ENCODE results near the gene EIF4H.
"Not testable (repeated sequence)": the region's sequence is repeated elsewhere in the genome, so short reads cannot be mapped to it uniquely, and the experiment has no call there.

DNA sequence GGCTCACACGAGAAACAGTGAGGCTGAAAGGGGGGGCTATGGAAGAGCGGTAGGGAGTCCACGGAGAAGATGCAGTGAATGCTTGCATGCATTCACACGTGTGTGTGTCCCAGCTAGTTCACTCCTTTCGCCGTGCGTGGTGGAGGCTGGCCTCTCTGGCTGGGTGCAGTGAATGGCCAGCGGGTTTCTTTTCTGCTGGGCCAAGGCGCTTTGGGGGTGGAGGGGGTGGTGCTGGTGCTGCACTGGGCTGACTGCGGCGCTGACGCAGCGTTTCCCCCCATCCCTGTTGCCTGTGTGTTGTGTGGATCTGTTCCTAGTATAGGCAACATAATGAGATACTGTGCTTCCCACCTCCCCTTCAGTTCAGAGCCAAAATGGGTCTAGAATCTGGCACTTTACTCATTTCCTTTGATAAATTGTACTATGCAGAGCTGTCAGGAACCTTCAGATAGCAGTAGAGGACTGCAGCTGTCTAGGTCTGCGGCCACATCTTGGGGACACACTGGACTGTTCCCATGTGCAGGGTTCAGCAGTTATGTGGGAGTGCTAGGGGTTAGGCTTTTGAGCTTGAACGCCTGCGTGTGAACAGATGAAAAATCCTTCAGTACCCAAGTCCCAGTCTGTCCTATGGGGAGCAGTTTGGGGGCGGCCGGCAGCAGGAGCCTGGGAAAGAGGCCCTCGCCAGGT, 22.0 kb downstream of the EIF4H start:
- TF ChIP-seq POLR2A (IDR thresholded peaks at IDR 0.05; ENCODE audit: low read depth, low read length); POLR2AphosphoS5 (IDR thresholded peaks at IDR 0.05; ENCODE audit: low read depth, low read length); PAX5 (IDR thresholded peaks at IDR 0.05; ENCODE audit: insufficient read depth, low read length, severe bottlenecking); TAF1 (IDR thresholded peaks at IDR 0.05; ENCODE audit: low read depth, low read length): not testable (repeated sequence)
